Right lobe of liver (tissue), 4 donors: ENCODE results near the gene SERPINB5.

Experiments used
- CTCF ChIP-seq, 4 donors: fragments of 200-600 bp in 3 of 4; fragments of 450-650 bp in 1 of 4; IDR thresholded peaks; one replicate each; pipeline versions ENCODE4 v1.5.1 to v1.8.0; 2016 to 2022; ENCODE audit warnings: antibody characterized with exemption in 4 of 4, mild to moderate bottlenecking in 2 of 4
- POLR2A ChIP-seq: fragments of 450-650 bp; IDR thresholded peaks from one replicate; pipeline ENCODE4 v1.6.1; 2017; ENCODE audit warnings: antibody characterized with exemption, mild to moderate bottlenecking
- donor health status: DM: no; HTN: no; CAD: no.
- donor health status: DM: no; HTN: no; CAD: no.
- donor health status: DM: no; HTN: yes; CAD: no.

GRCh38 chr18:63451799-63452660 lies 24.7 kb upstream of the SERPINB5 start:
- TF ChIP-seq CTCF (IDR thresholded peaks at IDR 0.05) (no peak), POLR2A (no peak)
